ENCODE data around the gene MSANTD2.
A peak's percentile ranks its signal among the peaks of the same experiment; 100 is the strongest.

The MSANTD2 gene

DNA sequence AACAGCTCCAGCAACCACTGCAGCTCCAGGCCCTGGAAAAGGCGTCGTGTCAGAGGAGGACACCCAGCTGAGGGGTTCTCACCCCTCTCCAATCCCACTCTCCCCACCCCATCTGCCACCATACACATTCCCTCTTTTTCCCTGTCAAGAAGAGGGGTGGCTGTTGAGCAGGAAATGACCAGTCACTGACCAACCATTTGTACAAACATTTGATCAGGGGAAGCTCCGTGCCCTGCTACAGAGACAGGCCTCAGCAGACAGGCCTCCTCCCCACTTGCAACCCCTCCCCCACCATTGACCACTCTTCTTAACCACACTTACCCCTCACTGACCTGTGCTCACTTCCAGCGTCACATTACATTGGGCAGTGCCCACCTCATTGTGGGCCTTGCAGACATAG, 45.9 kb downstream of the MSANTD2 start:
- no peak for DNase-seq (ENCODE audit: low read depth in 1 of 2, low spot score in 1 of 2)

DNA sequence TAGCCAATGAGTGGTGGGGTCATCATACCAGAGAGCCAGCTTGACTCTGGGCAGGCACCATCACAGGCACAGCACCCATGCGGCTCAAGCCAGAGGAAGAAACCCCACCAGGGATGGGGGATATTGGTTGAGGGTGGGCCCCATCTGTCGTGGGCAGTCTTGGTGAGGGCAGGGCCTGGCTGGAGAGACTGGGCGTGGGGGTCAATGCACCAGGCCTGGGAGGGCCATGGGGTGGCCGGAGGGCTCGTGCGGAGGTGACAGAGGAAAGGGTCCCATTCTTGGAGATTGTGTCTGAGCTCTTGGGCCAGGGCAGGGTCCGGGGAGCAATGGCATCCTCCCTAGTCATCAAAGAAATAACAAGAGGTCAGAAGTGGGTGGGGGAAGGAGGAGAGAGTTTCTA, 46.6 kb downstream of the MSANTD2 start:
- DNase-seq (ENCODE audit: low read depth in 1 of 2, low spot score in 1 of 2), result no peak

DNA sequence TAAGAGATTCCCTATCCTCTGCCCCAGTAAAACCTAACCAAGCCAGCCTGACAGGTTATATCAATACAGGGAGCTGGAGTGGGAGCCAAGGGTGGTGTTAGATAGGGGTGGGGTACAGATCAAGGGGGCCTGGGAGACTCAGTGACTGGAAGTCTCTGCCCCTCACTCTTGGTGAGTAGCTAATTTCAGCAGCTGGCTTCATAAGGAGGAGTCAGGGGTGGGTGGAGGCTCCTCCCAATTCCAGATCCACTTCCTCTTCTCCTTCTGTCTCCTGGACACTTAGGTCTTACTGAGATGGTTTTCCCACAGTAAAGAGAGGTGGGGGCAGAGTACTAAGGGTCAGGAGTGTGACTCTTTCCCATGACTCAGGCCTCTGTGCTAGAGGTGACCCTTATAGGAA, 47.0 kb downstream of the MSANTD2 start:
- no peak for DNase-seq (ENCODE audit: low read depth in 1 of 2, low spot score in 1 of 2)

DNA sequence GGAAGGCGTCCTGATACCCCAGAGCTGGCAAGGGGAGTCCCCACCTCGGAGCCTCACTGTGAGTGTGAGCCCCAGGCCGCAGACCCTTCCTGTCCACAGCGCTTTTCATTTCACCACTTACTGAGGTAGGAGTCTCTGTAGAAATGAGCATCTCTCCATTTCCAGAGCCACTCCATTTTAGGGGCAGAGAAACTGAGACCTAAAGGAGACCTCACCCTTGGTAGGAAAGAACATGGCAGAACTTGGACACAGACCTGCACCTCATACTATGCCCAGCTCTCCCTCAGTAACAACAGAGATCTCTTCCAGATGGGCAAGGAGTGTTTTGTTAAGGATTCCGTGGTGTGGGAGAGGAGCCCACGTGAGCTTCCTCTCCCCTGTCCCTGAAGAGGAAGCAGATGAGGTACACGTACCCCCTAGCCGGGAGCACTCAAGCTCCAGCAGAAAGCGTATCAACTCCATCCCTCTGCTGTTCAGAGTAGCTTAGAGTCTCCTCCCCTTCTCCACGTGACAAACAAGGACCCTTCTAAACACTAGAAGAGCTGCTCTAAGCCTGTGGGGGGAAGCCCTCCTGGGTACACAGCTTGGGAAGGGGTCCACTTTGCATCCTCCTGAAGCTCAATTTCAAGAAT, 47.6 kb downstream of the MSANTD2 start:
- DNase-seq (ENCODE audit: low read depth in 1 of 2, low spot score in 1 of 2), result no peak

DNA sequence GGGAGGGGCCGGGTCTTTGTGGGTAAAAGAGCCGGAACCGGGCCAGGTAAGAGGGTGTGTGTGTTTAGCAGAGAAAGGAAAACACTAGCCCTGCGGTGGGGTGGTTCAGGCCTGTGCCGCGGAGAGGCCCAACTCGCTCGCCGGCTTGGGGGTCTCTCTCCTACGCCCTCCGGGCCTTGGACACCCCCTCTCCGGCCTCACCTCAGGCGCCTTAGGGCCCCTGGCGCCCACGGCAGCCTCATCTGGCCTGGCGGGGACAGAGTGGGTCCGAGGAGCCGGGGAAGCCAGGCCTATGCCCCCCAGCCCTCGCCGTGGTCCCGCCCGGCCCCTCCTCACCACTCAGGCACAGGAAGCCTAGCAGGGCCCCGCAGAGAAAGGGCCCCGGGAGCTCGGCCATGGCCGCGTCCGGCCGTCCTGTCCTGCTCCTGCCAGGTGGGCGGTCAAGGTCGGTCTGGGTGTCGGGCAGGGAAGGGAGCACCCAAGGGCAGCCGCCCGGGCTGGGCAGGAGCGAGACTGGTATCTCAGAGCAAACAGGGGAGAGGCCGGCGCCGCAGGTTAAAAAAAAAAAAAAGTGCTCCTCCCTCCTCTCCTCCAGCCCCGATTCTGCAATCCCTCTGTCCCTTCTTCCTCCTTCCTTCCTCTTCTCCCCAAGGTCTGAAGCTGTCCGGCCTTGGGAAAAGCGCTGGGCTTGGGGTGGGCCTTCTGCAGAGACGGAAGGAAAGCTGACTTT, 48.3 kb downstream of the MSANTD2 start, which contains the start of gene VSIG2:
Gene VSIG2, minus strand, starts transcription at position 515 of the 730 bp plus-strand sequence. Its CDS starts 118 bp downstream, at position 397.
- no peak for DNase-seq (ENCODE audit: low read depth in 1 of 2, low spot score in 1 of 2)

- no peak for DNase-seq (ENCODE audit: low read depth in 1 of 2, low spot score in 1 of 2)
Measured at GRCh38 chr11:124751391-124751740, 48.8 kb downstream of the MSANTD2 start.

DNA sequence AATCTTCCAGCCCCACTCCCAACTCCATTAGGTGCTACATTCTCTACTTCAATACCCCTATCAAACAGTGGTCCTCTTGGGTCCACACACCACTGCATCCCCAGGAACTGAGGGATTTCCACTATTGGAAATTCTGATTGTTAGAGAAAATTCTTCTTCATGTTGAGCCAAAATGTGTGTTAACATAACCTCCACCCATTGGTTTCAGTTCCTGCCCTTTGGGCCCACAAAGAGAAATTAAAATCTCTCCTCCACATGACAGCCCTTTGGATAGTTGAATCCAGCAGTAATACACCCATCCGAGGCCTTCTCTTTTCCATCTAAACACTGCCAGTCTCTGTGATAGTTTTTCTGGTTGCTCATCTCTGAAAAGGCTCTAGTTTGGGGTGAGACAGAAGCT, 50.3 kb downstream of the MSANTD2 start:
- no peak for DNase-seq (ENCODE audit: low read depth in 1 of 2, low spot score in 1 of 2)

DNA sequence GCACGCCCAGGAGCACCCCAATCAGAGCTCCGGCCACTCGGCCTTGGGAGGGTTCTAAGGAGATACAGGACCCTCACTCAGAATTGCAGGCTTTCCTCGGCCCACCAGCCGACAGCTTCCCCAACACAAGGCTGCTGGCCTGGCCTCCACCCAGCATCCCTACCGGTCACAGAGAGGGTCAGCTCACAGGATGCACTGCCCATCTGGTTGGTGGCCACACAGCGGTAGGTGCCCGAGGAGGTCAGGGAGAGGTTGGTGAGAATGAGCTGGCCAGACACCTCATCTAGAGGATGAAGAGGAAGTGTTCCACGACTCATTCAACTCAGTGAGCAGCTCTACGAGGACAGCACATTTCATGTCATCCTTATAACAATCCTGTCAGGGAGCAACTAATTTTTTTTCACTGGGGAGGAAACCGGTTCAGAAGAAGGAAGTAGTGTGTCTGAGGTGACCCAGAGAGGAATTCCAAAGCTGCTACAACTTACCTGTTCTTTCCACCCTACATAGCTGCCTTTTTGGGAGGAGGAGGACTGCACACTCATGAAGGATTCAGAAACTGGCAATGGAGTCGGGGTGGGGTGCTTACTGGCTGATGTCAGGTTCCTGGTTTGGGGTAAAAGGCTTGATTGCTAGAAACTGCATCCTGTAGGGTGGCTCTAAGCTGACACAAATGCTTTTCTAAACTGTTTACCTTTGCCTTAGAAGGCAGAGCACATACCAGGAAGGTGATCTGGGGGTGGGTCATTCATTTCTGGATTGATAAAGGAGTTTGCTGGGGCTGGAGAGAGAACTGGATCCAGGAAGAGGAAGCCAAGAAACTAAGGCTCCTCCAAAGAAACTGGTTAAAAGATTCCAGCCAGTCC, 51.5 kb downstream of the MSANTD2 start:
- DNase-seq (ENCODE audit: low read depth in 1 of 2, low spot score in 1 of 2), result no peak

DNA sequence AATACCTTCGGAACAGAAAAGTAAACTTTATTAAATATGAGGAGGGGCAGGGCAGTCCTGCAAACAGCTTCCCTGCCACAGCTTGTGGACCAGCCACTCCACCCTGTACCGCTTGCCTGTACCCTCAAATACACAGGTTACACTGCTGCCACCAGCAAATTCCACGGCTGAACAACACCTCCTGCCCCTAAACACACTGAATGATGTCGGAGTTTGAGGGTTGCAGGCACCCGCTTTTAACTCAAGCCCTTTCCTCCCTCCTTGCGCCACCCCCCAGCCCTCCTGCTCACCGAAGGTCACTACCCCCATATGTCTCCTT, 52.1 kb downstream of the MSANTD2 start:
- DNase-seq (ENCODE audit: low read depth in 1 of 2, low spot score in 1 of 2), result no peak

GRCh38 chr11:124747406-124748099, 52.7 kb downstream of the MSANTD2 start:
- DNase-seq (ENCODE audit: low read depth in 1 of 2, low spot score in 1 of 2), result no peak

- peak; percentile 63 to 67 for DNase-seq (ENCODE audit: low read depth in 1 of 2, low spot score in 1 of 2)
Measured at GRCh38 chr11:124746621-124747243, 53.5 kb downstream of the MSANTD2 start.

DNA sequence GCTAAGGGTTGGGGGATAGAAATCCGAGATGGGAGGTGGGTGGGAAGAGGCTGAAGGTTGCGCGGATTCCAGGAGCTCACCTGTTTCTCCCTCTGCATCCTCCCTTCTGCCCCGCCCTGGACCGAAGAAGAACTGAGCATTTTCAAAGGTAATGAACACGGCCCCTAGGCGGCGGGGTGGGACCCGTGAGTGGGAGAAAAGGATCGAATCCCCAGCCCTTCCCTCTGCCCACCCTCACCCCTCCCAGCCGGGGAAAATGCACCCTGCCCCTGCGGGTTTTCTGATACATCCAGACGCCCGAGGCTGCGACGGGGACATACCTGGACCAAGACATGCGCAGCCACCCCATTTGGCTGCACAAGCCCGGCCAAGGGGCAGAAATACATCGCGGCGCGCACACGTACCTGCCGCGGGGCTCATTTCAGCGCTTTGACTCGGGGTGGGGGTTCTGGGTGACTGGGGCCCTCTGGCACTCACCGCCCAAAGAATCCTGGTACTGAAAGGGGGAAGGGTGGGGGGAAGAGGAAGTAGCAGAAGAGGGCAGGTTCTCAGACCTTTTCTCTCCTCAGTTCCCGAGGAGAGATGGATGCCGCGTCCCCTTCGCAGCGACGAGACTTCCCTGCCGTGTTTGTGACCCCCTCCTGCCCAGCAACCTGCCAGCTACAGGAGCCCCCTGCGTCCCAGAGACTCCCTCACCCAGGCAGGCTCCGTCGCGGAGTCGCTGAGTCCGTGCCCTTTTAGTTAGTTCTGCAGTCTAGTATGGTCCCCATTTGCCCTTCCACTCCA, 54.2 kb downstream of the MSANTD2 start:
- no peak for DNase-seq (ENCODE audit: low read depth in 1 of 2, low spot score in 1 of 2)

- DNase-seq (ENCODE audit: low read depth in 1 of 2, low spot score in 1 of 2), result no peak
Measured at GRCh38 chr11:124745270-124745834, 54.9 kb downstream of the MSANTD2 start.

DNA sequence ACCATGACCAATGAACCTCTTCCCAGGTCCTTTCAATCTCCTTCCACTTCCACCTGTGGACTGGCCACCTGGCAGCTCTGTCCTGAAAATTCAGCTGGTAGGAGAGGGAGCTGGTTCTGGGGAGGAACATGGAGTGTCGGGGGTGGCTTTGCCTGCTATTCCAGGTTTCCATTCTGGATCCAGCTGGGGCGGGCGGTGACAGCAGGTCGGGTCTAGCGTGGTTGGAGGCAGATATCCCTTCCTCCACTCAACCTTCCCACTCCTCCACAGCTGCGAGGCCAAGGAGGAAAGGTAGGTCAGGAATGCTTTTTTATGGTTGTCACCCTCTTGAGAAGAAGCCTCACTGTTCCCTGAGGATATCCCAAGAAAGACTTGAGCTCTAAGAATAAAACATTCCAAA, 57.2 kb downstream of the MSANTD2 start:
- DNase-seq (ENCODE audit: low read depth in 1 of 2, low spot score in 1 of 2), result no peak

DNA sequence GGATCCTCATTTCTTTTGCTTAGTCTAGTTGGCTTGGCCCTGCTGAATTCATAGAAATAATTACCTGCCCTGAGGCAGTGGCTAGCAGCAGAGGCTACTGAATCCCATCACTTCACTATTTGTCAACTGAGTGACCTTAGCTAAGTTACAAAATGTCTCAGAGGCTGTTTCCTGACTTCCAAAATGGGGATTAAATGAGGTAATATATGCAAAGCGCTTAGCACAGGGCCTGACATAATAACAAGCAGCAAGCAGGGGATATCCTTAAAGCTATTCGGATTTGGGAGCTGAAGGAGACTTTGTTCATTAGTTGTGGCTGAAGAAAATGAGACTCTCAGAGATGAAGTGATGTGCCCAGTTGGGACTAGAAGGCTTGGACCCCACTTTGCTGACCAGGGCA, 57.7 kb downstream of the MSANTD2 start:
- no peak for DNase-seq (ENCODE audit: low read depth in 1 of 2, low spot score in 1 of 2)

- DNase-seq (ENCODE audit: low read depth in 1 of 2, low spot score in 1 of 2), result no peak
Measured at GRCh38 chr11:124740277-124740882, 59.8 kb downstream of the MSANTD2 start.

DNA sequence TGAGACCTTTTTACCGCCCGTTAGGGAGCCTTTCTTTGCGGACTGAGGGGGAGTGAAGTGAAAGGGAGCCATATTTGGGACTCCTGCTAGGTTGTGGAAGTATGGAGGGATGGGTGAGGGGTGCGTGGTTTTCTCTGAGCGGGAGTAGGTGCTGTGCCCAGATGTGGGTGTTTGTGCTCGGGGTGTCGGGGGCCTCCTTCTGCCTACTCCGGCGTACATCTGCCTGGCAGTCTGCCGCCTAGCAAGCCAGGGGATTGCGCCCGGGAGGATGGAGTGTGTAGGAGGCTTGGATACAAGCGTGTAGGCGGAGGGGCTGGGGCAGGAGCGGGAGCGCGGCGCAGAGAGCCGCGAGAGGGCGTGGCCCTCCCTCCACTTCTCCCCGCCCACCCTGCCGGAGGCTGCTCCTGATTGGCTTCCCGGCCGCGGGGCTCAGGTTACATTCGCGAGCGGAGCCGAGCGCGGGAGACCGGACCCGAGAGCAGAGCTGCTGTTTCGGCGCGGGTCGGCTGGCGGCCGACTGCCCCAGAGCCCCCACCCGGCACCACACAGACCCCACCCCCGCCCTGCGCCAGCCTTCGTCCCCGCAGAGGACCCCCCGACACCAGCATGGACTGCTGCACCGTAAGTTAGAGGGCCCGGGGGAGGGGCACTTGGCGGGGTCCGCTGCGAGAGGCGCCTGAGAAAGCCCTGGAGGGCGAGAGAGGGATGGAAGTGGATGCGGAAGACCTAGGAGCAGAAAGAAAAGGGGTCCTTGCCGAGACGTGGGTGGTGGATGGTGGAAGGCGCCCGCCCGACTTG, 60.5 kb downstream of the MSANTD2 start, which contains the start of gene NRGN:
Gene NRGN, plus strand, starts transcription at position 464 of the 798 bp plus-strand sequence. Its CDS starts 143 bp downstream, at position 607.
- DNase-seq (ENCODE audit: low read depth in 1 of 2, low spot score in 1 of 2), result peak; percentile 63 to 68

GRCh38 chr11:124738713-124739478, 61.3 kb downstream of the MSANTD2 start:
- DNase-seq (ENCODE audit: low read depth in 1 of 2, low spot score in 1 of 2), result no peak

Data from activated T-helper 1 cell treated with anti-CD3 and anti-CD28 coated beads, Interleukin-2, amount 50 U/mL, for 16 hours (primary cell).